ENCODE data around the gene DOCK2. TPM values are rescaled to one million over a fixed set of nuclear protein-coding genes. Genes with fewer than 3 reads are reported as not detected.

Gene DOCK2
- total RNA-seq, 3 donors from 2014 or later = 13.4 to 43.8 (median 19.8) TPM

DNA sequence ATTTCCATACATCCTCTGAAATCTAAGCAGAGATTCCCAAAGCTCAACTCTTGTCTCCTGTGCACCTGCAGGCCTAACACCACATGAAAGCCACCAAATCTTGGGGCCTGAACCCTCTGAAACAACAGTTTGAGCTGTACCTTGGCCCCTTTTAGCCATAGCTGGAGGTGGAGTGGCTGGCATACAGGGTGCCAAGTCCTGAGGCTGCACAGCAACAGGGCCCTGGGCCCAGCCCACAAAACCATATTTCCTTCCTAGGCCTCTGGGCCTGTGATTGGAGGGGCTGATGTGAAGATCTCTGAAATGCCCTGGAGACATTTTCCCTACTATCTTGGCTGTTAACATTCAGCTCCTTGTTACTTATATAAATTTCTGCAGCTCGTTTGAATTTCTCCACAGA lies 26.5 kb downstream of the DOCK2 start:
- Histone ChIP-seq H3K9me3 (no peaks in the 10 kb centered on the region), H3K4me1 (no peaks in the 10 kb centered on the region), H3K27me3 (no peaks in the 10 kb centered on the region), H3K27ac (no peak overlapping the region), H3K4me3 (no peak overlapping the region), H3K36me3 (no peaks in the 10 kb centered on the region)
- TF ChIP-seq POLR2AphosphoS5 (IDR thresholded peaks at IDR 0.05) (no peak), POLR2A (IDR thresholded peaks at IDR 0.05) (no peak), CTCF (IDR thresholded peaks at IDR 0.05) (no peak)
- intact Hi-C loops (cut with DNase I; ENCODE audit: low total_unique reads) = no loop called here
- DNase-seq (ENCODE audit: low spot score in 2 of 2) = no peak

GRCh38 chr5:169666365-169666764 lies 29.3 kb downstream of the DOCK2 start:
- H3K27me3 ChIP-seq = no peaks in the 10 kb centered on the region
- intact Hi-C loops (cut with DNase I; ENCODE audit: low total_unique reads) = no loop called here
- H3K4me3 ChIP-seq = no peak overlapping the region
- H3K9me3 ChIP-seq = no peaks in the 10 kb centered on the region
- DNase-seq (ENCODE audit: low spot score in 2 of 2) = no peak
- H3K36me3 ChIP-seq = no peaks in the 10 kb centered on the region
- no peak for TF ChIP-seq CTCF (IDR thresholded peaks at IDR 0.05)
- no peaks in the 10 kb centered on the region for H3K4me1 ChIP-seq
- H3K27ac ChIP-seq = no peak overlapping the region

DNA sequence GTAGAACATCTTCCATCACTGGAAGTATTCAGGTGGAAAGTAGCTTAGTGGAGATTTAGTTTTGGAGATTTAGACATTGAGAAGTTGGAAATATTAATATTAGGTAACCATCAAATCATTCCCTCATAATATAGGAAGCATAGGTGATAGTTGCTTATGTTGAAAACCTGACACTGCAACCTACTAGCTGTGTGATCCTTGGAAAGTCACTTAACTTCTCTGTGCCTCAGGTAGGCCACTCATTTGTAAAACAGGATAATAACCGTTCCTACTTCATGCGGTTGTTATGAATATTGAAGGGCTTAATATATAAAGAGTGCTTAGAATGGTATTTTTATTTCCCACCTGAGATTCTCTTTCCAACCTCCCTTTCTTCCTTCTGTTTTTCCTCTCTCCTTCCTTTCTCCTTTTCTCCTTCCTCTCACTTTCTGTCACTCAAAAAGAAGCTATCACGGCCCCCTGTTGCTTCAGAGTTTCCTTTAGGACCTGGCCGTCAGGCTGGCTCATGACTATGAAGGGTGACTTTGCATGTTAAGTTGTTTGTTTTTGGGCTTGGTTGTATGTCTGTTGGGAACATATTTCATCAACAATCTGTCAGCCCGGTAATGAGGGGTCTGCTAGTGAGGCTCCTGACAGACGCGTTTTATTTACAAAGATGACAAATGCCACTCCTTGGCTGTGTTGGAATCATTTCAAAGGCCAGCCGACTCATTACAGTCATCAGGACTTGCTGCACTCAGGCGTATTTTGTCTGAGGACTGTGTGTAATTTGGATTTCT lies 31.0 kb downstream of the DOCK2 start:
- Histone ChIP-seq H3K4me1 (no peaks in the 10 kb centered on the region), H3K9me3 (no peaks in the 10 kb centered on the region), H3K27me3 (no peaks in the 10 kb centered on the region), H3K4me3 (no peak overlapping the region), H3K27ac (no peak overlapping the region), H3K36me3 (no peaks in the 10 kb centered on the region)
- TF ChIP-seq POLR2A (IDR thresholded peaks at IDR 0.05) = no peak
- TF ChIP-seq POLR2AphosphoS5 (IDR thresholded peaks at IDR 0.05) = no peak
- no peak for TF ChIP-seq CTCF (IDR thresholded peaks at IDR 0.05)
- no peak for DNase-seq (ENCODE audit: low spot score in 2 of 2)
- intact Hi-C loops (cut with DNase I; ENCODE audit: low total_unique reads) = no loop called here

- intact Hi-C loops (cut with DNase I; ENCODE audit: low total_unique reads) = no loop called here
- H3K9me3 ChIP-seq = no peaks in the 10 kb centered on the region
- no peaks in the 10 kb centered on the region for H3K27me3 ChIP-seq
- no peak overlapping the region for H3K4me3 ChIP-seq
- no peaks in the 10 kb centered on the region for H3K36me3 ChIP-seq
- no peaks in the 10 kb centered on the region for H3K4me1 ChIP-seq
- H3K27ac ChIP-seq = no peak overlapping the region
- DNase-seq (ENCODE audit: low spot score in 2 of 2) = no peak
- TF ChIP-seq POLR2A (IDR thresholded peaks at IDR 0.05) (no peak), CTCF (IDR thresholded peaks at IDR 0.05) (no peak), POLR2AphosphoS5 (IDR thresholded peaks at IDR 0.05) (no peak)
These were observed 31.7 kb downstream of the DOCK2 start for GRCh38 chr5:169668732-169669131.

DNA sequence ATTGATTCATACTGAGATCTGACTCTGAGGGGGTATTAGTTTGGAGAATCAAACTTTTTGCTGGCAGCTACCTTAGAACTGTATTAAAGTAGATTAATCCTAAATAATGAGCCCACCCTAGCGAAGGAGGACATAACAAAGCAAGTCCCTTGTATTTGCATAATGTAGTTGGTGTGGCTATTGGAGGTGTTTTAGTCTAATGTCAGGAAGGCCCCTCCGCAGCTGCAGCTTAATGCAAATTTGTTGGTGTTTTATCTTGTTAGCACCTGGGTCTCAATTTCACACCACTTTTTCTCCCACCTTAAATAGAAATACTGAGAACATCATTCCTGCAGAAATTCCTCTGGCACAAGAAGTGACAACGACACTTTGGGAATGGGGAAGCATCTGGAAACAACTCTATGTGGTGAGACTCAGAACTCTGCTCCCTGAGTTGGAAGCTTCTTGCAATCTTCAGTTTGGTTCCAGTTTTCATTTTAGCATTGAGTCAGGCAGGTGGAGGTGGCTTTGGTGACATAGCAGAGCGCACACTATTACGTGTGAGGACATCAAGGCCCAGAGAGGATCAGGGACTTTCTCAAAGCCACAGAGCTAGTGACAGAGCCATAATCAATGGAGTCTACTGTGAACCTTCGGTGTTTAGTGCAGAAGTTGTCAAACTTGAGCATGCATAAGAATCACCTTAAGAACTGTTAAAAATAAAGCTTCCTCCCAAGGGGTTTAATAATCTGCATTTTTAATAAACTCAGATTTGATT lies 33.9 kb downstream of the DOCK2 start:
- Histone ChIP-seq H3K4me3 (no peak overlapping the region), H3K4me1 (no peaks in the 10 kb centered on the region), H3K27me3 (no peaks in the 10 kb centered on the region), H3K27ac (no peak overlapping the region), H3K9me3 (no peaks in the 10 kb centered on the region), H3K36me3 (no peaks in the 10 kb centered on the region)
- TF ChIP-seq CTCF (IDR thresholded peaks at IDR 0.05) = no peak
- no peak for TF ChIP-seq POLR2AphosphoS5 (IDR thresholded peaks at IDR 0.05)
- TF ChIP-seq POLR2A (IDR thresholded peaks at IDR 0.05) = no peak
- DNase-seq (ENCODE audit: low spot score in 2 of 2) = no peak
- intact Hi-C loops (cut with DNase I; ENCODE audit: low total_unique reads) = no loop called here
